Superior temporal gyrus (tissue), 1 donor: ENCODE data around the gene SKI.

Experiments
- DNase-seq: peaks from one replicate; pipeline ENCODE4 v3.0.0-alpha.2; 2016; ENCODE audit errors: extremely low spot score

SKI gene

GRCh38 chr1:2209400-2210083 is 18.6 kb upstream of the SKI start:
- DNase-seq: no peak

GRCh38 chr1:2210084-2210653 is 17.9 kb upstream of the SKI start:
- no peak for DNase-seq

GRCh38 chr1:2210786-2211185 is 17.3 kb upstream of the SKI start:
- no peak for DNase-seq

GRCh38 chr1:2212274-2212531 is 15.9 kb upstream of the SKI start:
- DNase-seq: peak; percentile 7

- DNase-seq: peak; percentile 84
Measured at GRCh38 chr1:2212532-2213491, 15.3 kb upstream of the SKI start.

- peak; percentile 73 for DNase-seq
Measured at GRCh38 chr1:2213576-2214505, 14.3 kb upstream of the SKI start.

GRCh38 chr1:2214541-2215241 is 13.4 kb upstream of the SKI start:
- peak; percentile 6 for DNase-seq

GRCh38 chr1:2215329-2215728 is 12.8 kb upstream of the SKI start:
- DNase-seq: no peak

- DNase-seq: no peak
Measured at GRCh38 chr1:2215909-2216766, 12.0 kb upstream of the SKI start.

GRCh38 chr1:2216767-2217058 is 11.4 kb upstream of the SKI start:
- no peak for DNase-seq

GRCh38 chr1:2221271-2221670 is 6.8 kb upstream of the SKI start:
- DNase-seq: no peak

- no peak for DNase-seq
Measured at GRCh38 chr1:2224170-2224584, 3.9 kb upstream of the SKI start.

- no peak for DNase-seq
Measured at GRCh38 chr1:2224631-2225428, 3.3 kb upstream of the SKI start.

GRCh38 chr1:2226525-2227345 is 1.4 kb upstream of the SKI start:
- no peak for DNase-seq

- DNase-seq: peak; percentile 94
Measured at GRCh38 chr1:2227346-2228156, 568 bp upstream of the SKI start.

GRCh38 chr1:2228694-2229036 is 546 bp downstream of the SKI start:
- no peak for DNase-seq

GRCh38 chr1:2229037-2229864 is 1.1 kb downstream of the SKI start:
- peak; percentile 83 for DNase-seq
